B cell (primary cell): ENCODE measurements around the gene BNC2. TPM values are rescaled to one million over a fixed set of nuclear protein-coding genes. Genes with fewer than 3 reads are reported as not detected.

Experiments used
- ATAC-seq: fragments of 200-7000 bp; cut with Tn5 transposase; one replicate; pipeline ENCODE4 v1.10.0; 2021; ENCODE audit warnings: low read depth, mild to moderate bottlenecking, moderate number of reproducible peaks, moderate library complexity
- CTCF ChIA-PET: fragments of 350-600 bp; sonication (Branson Sonifier 250); formaldehyde crosslinking; loops from one replicate; lab custom pipeline; 2021; ENCODE audit warnings: antibody characterized with exemption, inconsistent platforms; lab: Charles Lee
- POLR2A ChIA-PET: fragments of 350-600 bp; sonication (Branson Sonifier 250); formaldehyde crosslinking; loops from one replicate; lab custom pipeline; 2021; ENCODE audit warnings: antibody characterized with exemption; lab: Charles Lee
- DNase-seq: peaks from one replicate; pipeline ENCODE4 v3.0.0; 2013
- H2AFZ ChIP-seq: 2 replicates; pipeline ENCODE4 v1.6.1; 2012; ENCODE audit warnings: mild to moderate bottlenecking, low read depth, low read length; ENCODE audit not compliant: insufficient read depth, poor library complexity, severe bottlenecking
- H3K27ac ChIP-seq, 2 donors: 1 replicate in 1 of 2; 2 replicates in 1 of 2; pipeline ENCODE4 v1.5.1; 2012 to 2013; ENCODE audit warnings: low read length in 2 of 2, mild to moderate bottlenecking in 2 of 2, moderate library complexity in 1 of 2
- H3K27me3 ChIP-seq, 4 experiments: fragments of 200-600 bp in 1 of 4; sonication (generic) in 1 of 4; replicated peaks in 1 of 4; 1 replicate in 2 of 4; 2 replicates in 2 of 4; pipeline versions ENCODE4 v1.6.1 to v1.7.0; 2013 to 2016; ENCODE audit warnings: low read length in 3 of 4, mild to moderate bottlenecking in 2 of 4, mixed read lengths in 1 of 4, moderate library complexity in 1 of 4; ENCODE audit not compliant: insufficient read depth in 4 of 4, control insufficient read depth in 3 of 4; ENCODE audit errors: control extremely low read depth in 1 of 4
- H3K36me3 ChIP-seq, 2 experiments: replicated peaks in 1 of 2; 1 replicate in 1 of 2; 2 replicates in 1 of 2; pipeline versions ENCODE4 v1.6.1 to v1.7.1; 2013; ENCODE audit warnings: low read length in 1 of 2; ENCODE audit not compliant: insufficient read depth in 2 of 2, control insufficient read depth in 1 of 2; ENCODE audit errors: control extremely low read depth in 1 of 2, extremely low read depth in 1 of 2
- H3K4me1 ChIP-seq, 2 donors: fragments of 200-600 bp in 1 of 2; sonication (generic) in 1 of 2; 1 replicate in 1 of 2; 2 replicates in 1 of 2; pipeline versions ENCODE4 v1.5.1 to v1.6.1; 2013 to 2017; ENCODE audit warnings: low read length in 2 of 2; ENCODE audit not compliant: control insufficient read depth in 2 of 2, insufficient read depth in 2 of 2
- H3K4me2 ChIP-seq: replicated peaks from 2 replicates; pipeline ENCODE3; 2012; ENCODE audit warnings: mild to moderate bottlenecking, low read depth, low read length; ENCODE audit not compliant: poor library complexity, severe bottlenecking
- H3K4me3 ChIP-seq, 5 experiments: fragments of 200-600 bp in 1 of 5; sonication (generic) in 1 of 5; 1 replicate in 3 of 5; 2 replicates in 2 of 5; pipeline versions ENCODE4 v1.5.1 to v1.7.0; 2011 to 2016; ENCODE audit warnings: low read length in 4 of 5, mild to moderate bottlenecking in 4 of 5, low read depth in 2 of 5, control low read depth in 1 of 5, moderate library complexity in 1 of 5; ENCODE audit not compliant: insufficient read depth in 1 of 5; ENCODE audit errors: control extremely low read depth in 1 of 5, extremely low read depth in 1 of 5
- H3K79me2 ChIP-seq: fragments of 200-600 bp; sonication (generic); one replicate; pipeline ENCODE4 v1.6.0; 2016; ENCODE audit warnings: low read length; ENCODE audit not compliant: control insufficient read depth, insufficient read depth
- H3K9ac ChIP-seq: fragments of 200-600 bp; sonication (generic); 2 replicates; pipeline ENCODE4 v1.6.1; 2017; ENCODE audit warnings: mild to moderate bottlenecking, low read length, moderate library complexity
- H3K9me3 ChIP-seq, 3 donors: one replicate each; pipeline versions ENCODE4 v1.6.1 to v1.7.1; 2013; ENCODE audit warnings: low read length in 2 of 3; ENCODE audit not compliant: control insufficient read depth in 2 of 3, insufficient read depth in 1 of 3; ENCODE audit errors: control extremely low read depth in 1 of 3
- H4K20me1 ChIP-seq: 2 replicates; pipeline ENCODE4 v1.6.0; 2012; ENCODE audit warnings: mild to moderate bottlenecking, low read length; ENCODE audit not compliant: insufficient read depth, control insufficient read depth, poor library complexity, severe bottlenecking
- H3K27ac Mint-ChIP-seq: one replicate; pipeline ENCODE4 v1.8.0; 2021; ENCODE audit warnings: mixed read lengths
- H3K27me3 Mint-ChIP-seq: one replicate; pipeline ENCODE4 v1.8.0; 2021; ENCODE audit warnings: mixed read lengths
- H3K4me1 Mint-ChIP-seq: one replicate; pipeline ENCODE4 v1.8.0; 2021; ENCODE audit warnings: mixed read lengths
- H3K4me3 Mint-ChIP-seq: one replicate; pipeline ENCODE4 v1.8.0; 2021; ENCODE audit warnings: mixed read lengths
- H3K9me3 Mint-ChIP-seq: one replicate; pipeline ENCODE4 v1.8.0; 2022; ENCODE audit warnings: mixed read lengths; ENCODE audit not compliant: insufficient read depth
- EZH2 ChIP-seq: IDR thresholded peaks from 2 replicates; pipeline ENCODE4 v1.6.1; 2012; ENCODE audit warnings: borderline replicate concordance, low read depth, mild to moderate bottlenecking, moderate library complexity, low read length; ENCODE audit not compliant: insufficient read depth, poor library complexity, severe bottlenecking
- WGBS: methylation state at CpG from one replicate; pipeline ENCODE4 v1.1.5; 2013; ENCODE audit warnings: missing lambda C conversion rate; ENCODE audit not compliant: insufficient coverage; 5-methylcytosine and 5-hydroxymethylcytosine counted together
- intact Hi-C: fragments of 100-400 bp; cut with micrococcal nuclease; formaldehyde crosslinking; loops from one replicate; pipeline ENCODE4 v1.10.0; 2022
- polyA plus RNA-seq: library from polyadenylated mRNA; depleted of rRNA; stranded (reverse); fragments of >200 nt; gene quantifications from 2 replicates; pipeline ENCODE4 v1.2.3, GENCODE V29; 2012
- total RNA-seq, 2 donors: library from RNA; stranded (reverse); fragments of 120-200 nt in 1 of 2; gene quantifications; 1 replicate in 1 of 2; 2 replicates in 1 of 2; pipeline versions ENCODE4 v1.2.3 to v1.2.4, GENCODE V29; 2013 to 2022
- TF ChIP-seq, protein P1 (sequence below): fragments of 200-600 bp; IDR thresholded peaks from one replicate; pipeline ENCODE4 v1.8.0; 2022; ENCODE audit warnings: antibody characterized with exemption, mild to moderate bottlenecking

BNC2 gene
- total and polyA plus RNA-seq, 2 donors (not counting 1 experiment from before 2014, with no cell fraction given), result 0.01 TPM; not detected in 1

DNA sequence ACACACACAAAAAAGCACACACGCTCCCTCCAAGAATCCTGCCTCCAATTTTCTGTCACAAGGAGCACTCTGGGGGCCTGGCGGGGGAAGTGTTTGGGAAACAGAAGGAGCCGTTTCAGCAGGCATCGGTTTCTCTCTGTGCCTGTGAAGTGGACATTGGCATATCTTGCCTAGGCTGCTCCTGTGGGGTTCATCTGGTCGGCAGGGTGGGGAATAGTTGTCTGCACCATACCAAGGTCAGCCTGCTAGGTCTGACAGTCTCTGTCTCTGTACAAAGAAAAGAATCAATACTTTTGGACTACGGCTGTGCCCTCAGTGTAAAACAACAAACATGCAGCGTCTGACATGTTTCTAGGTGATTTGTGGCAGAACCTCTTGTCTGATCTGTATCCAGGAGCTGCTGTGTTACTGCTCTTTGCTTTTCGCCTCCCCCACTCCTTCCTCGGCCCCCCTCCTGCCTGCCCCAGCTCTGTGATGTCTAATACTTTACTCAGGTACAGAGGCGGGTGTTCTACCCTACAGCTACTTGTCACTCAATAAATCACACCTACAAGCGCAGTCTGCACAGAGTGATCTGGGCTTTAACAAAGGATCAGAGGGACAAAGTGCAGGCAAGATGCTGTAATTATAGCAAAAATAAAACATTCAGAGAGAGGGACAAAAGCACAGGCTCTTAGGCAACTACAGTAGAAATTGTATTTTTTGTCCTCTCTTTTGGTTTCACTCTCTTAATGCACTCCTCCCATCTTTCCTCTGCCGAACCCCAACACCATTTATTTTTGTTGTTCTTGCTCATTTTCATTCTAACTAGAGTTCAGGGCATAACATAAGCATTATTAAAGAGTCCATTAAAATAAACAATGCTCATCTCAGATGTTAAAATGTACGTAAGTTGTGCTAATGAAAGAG is 216.7 kb downstream of the BNC2 start:
- intact Hi-C loops, result no loop called here
- Histone ChIP-seq H3K27me3 (no peaks in the 10 kb centered on the region), H3K9me3 (no peaks in the 10 kb centered on the region), H3K79me2 (no peaks in the 10 kb centered on the region), H2AFZ (no peak overlapping the region), H3K27ac (no peak overlapping the region), H3K4me3 (no peak overlapping the region), H3K36me3 (no peaks in the 10 kb centered on the region), H3K4me1 (no peaks in the 10 kb centered on the region), H4K20me1 (no peaks in the 10 kb centered on the region), H3K9ac (no peak overlapping the region), H3K4me2 (no peak overlapping the region)
- no peak overlapping the region for H3K27ac Mint-ChIP-seq
- no peak for DNase-seq
- no peaks in the 10 kb centered on the region for H3K9me3 Mint-ChIP-seq
- CTCF ChIA-PET, result no interaction called here
- 96% methylated on average over 10 of the region's 13 CpGs for WGBS
- ATAC-seq, result no peak
- no peaks in the 10 kb centered on the region for H3K4me1 Mint-ChIP-seq
- no peaks in the 10 kb centered on the region for H3K27me3 Mint-ChIP-seq
- POLR2A ChIA-PET, result no interaction called here
- TF ChIP-seq EZH2, result no peak
- TF ChIP-seq, protein P1, sequence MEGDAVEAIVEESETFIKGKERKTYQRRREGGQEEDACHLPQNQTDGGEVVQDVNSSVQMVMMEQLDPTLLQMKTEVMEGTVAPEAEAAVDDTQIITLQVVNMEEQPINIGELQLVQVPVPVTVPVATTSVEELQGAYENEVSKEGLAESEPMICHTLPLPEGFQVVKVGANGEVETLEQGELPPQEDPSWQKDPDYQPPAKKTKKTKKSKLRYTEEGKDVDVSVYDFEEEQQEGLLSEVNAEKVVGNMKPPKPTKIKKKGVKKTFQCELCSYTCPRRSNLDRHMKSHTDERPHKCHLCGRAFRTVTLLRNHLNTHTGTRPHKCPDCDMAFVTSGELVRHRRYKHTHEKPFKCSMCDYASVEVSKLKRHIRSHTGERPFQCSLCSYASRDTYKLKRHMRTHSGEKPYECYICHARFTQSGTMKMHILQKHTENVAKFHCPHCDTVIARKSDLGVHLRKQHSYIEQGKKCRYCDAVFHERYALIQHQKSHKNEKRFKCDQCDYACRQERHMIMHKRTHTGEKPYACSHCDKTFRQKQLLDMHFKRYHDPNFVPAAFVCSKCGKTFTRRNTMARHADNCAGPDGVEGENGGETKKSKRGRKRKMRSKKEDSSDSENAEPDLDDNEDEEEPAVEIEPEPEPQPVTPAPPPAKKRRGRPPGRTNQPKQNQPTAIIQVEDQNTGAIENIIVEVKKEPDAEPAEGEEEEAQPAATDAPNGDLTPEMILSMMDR, result no peak
- H3K4me3 Mint-ChIP-seq, result no peak overlapping the region

DNA sequence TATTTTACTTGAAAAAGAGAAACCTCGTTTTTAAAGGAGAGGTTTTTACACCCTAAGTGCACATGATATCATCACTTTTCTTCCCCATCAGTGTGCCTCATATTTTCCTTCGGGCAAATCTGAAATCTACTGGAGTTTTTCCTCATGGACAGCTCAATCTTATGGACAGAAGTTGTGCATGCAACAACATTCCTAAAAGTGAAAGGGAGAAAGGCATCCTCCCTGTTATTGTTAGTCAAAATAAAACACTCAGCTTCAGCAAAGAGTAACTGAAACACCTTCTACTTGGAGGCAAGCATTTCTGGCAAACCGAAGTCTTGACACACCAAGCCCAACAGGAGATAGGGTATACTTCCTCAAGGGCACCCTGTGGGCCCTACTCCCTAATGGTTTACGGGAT is 217.9 kb downstream of the BNC2 start:
- H3K9me3 Mint-ChIP-seq, result no peaks in the 10 kb centered on the region
- 100% methylated on average over 1 of the region's 4 CpGs for WGBS
- H3K4me3 Mint-ChIP-seq, result no peak overlapping the region
- intact Hi-C loops, result no loop called here
- ATAC-seq (no peak), DNase-seq (no peak)
- Histone ChIP-seq H3K4me2 (no peak overlapping the region), H3K9me3 (no peaks in the 10 kb centered on the region), H3K27me3 (no peaks in the 10 kb centered on the region), H3K79me2 (no peaks in the 10 kb centered on the region), H3K4me1 (no peaks in the 10 kb centered on the region), H3K36me3 (no peaks in the 10 kb centered on the region), H4K20me1 (no peaks in the 10 kb centered on the region), H3K27ac (no peak overlapping the region), H3K9ac (no peak overlapping the region), H2AFZ (no peak overlapping the region), H3K4me3 (no peak overlapping the region)
- TF ChIP-seq, protein P1, result no peak
- TF ChIP-seq EZH2, result no peak
- no peaks in the 10 kb centered on the region for H3K4me1 Mint-ChIP-seq
- no peaks in the 10 kb centered on the region for H3K27me3 Mint-ChIP-seq
- CTCF ChIA-PET, result no interaction called here
- H3K27ac Mint-ChIP-seq, result no peak overlapping the region
- POLR2A ChIA-PET, result no interaction called here
